PFSK-1 (cell line): Measurements from ENCODE around the gene LEFTY2.

Source experiments
- FOXP2 ChIP-seq: optimal IDR thresholded peaks from 2 replicates; pipeline ENCODE3; 2011; ENCODE audit warnings: borderline replicate concordance, control low read depth, inconsistent platforms; ENCODE audit not compliant: insufficient read depth; ENCODE audit errors: extremely low read length, extremely low read depth
- POLR2AphosphoS5 ChIP-seq: IDR thresholded peaks from 2 replicates; pipeline ENCODE4 v1.6.1; 2012; ENCODE audit warnings: low read depth, mild to moderate bottlenecking, control low read depth, low read length, moderate library complexity
- SIN3A ChIP-seq: IDR thresholded peaks from 2 replicates; pipeline ENCODE4 v1.6.1; 2012; ENCODE audit warnings: mild to moderate bottlenecking, low read length, moderate library complexity, borderline replicate concordance; ENCODE audit not compliant: insufficient read depth
- TAF1 ChIP-seq: IDR thresholded peaks from 2 replicates; pipeline ENCODE4 v1.6.1; 2012; ENCODE audit warnings: low read length, control low read depth, borderline replicate concordance; ENCODE audit not compliant: insufficient read depth
- TF ChIP-seq, protein P1 (sequence below), 2 experiments: IDR thresholded peaks; 2 replicates each; pipeline versions ENCODE4 v1.6.1 to v1.8.0; 2011 to 2012; ENCODE audit warnings: low read depth in 2 of 2, low read length in 2 of 2, control low read depth in 1 of 2, inconsistent platforms in 1 of 2, mild to moderate bottlenecking in 1 of 2, moderate library complexity in 1 of 2; ENCODE audit not compliant: insufficient read depth in 1 of 2

DNA sequence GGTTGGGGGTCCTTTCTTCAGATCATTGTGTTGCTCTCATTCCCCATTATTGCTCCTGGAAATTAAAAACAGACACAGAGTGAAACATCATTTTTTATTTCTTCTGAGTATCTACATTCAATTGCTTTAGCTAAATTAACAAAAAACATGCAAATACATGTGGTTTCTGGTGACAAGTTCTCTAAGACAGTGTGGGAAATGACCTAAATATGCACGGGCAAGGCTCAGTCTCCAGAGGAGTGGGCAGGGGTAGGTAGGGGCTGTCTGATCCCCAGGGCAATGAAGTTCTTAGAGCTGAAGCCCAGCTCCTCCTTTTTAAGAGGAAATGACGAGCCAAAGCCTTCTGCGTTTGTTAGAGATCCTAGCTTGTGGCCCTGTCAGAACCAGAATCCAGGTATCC is 4.5 kb downstream of the LEFTY2 start:
- TF ChIP-seq POLR2AphosphoS5 = no peak
- TF ChIP-seq SIN3A = no peak
- TF ChIP-seq TAF1 = no peak
- TF ChIP-seq, protein P1, sequence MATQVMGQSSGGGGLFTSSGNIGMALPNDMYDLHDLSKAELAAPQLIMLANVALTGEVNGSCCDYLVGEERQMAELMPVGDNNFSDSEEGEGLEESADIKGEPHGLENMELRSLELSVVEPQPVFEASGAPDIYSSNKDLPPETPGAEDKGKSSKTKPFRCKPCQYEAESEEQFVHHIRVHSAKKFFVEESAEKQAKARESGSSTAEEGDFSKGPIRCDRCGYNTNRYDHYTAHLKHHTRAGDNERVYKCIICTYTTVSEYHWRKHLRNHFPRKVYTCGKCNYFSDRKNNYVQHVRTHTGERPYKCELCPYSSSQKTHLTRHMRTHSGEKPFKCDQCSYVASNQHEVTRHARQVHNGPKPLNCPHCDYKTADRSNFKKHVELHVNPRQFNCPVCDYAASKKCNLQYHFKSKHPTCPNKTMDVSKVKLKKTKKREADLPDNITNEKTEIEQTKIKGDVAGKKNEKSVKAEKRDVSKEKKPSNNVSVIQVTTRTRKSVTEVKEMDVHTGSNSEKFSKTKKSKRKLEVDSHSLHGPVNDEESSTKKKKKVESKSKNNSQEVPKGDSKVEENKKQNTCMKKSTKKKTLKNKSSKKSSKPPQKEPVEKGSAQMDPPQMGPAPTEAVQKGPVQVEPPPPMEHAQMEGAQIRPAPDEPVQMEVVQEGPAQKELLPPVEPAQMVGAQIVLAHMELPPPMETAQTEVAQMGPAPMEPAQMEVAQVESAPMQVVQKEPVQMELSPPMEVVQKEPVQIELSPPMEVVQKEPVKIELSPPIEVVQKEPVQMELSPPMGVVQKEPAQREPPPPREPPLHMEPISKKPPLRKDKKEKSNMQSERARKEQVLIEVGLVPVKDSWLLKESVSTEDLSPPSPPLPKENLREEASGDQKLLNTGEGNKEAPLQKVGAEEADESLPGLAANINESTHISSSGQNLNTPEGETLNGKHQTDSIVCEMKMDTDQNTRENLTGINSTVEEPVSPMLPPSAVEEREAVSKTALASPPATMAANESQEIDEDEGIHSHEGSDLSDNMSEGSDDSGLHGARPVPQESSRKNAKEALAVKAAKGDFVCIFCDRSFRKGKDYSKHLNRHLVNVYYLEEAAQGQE (IDR thresholded peaks at IDR 0.05; ENCODE audit: insufficient read depth in 1 of 2, low read depth in 2 of 2, low read length in 2 of 2) = no peak
- TF ChIP-seq FOXP2 = no peak
